H1 (cell line): ENCODE data around the gene ZNF691. TPM values are rescaled to one million over a fixed set of nuclear protein-coding genes. Genes with fewer than 3 reads are reported as not detected.

Experiments
- CTCF ChIA-PET: fragments of 300-600 bp; sonication (Branson Sonifier 250); formaldehyde crosslinking; loops from one replicate; lab custom pipeline; 2021; ENCODE audit not compliant: partially characterized antibody; lab: Charles Lee
- POLR2A ChIA-PET: fragments of 300-600 bp; sonication (Branson Sonifier 250); formaldehyde crosslinking; loops from one replicate; lab custom pipeline; 2021; ENCODE audit warnings: inconsistent platforms; ENCODE audit not compliant: partially characterized antibody; lab: Charles Lee
- DNase-seq, 2 experiments: peaks; one replicate each; pipeline versions ENCODE4 v3.0.0 to v3.0.0-alpha.2; 2010 to 2022; ENCODE audit warnings: low spot score in 2 of 2, low read depth in 1 of 2, mixed read lengths in 1 of 2
- FAIRE-seq: peaks from 2 replicates; lab custom pipeline; 2011; peaks lifted over from hg19 to GRCh38; lab: Jason Lieb, UNC
- H2AFZ ChIP-seq: 2 replicates; pipeline ENCODE4 v1.8.1; 2012; ENCODE audit warnings: low read length, inconsistent platforms
- H2AK5ac ChIP-seq: 2 replicates; pipeline ENCODE4 v1.6.1; 2013; ENCODE audit warnings: low read depth, low read length
- H2BK120ac ChIP-seq: replicated peaks from 2 replicates; pipeline ENCODE3; 2013; ENCODE audit warnings: low read depth, low read length, inconsistent platforms
- H2BK12ac ChIP-seq: 2 replicates; pipeline ENCODE4 v1.6.1; 2013; ENCODE audit warnings: low read depth, low read length
- H2BK15ac ChIP-seq: 2 replicates; pipeline ENCODE4 v1.6.1; 2013; ENCODE audit warnings: low read length
- H2BK20ac ChIP-seq: 2 replicates; pipeline ENCODE4 v1.6.1; 2013; ENCODE audit warnings: low read length
- H2BK5ac ChIP-seq: 2 replicates; pipeline ENCODE4 v1.6.1; 2013; ENCODE audit warnings: low read depth, low read length
- H3K14ac ChIP-seq: 2 replicates; pipeline ENCODE4 v1.6.1; 2013; ENCODE audit warnings: inconsistent platforms; ENCODE audit not compliant: insufficient read length
- H3K18ac ChIP-seq: 2 replicates; pipeline ENCODE4 v1.6.1; 2013; ENCODE audit warnings: low read length; ENCODE audit errors: extremely low read depth
- H3K23ac ChIP-seq: 2 replicates; pipeline ENCODE4 v1.6.1; 2013; ENCODE audit warnings: inconsistent platforms; ENCODE audit not compliant: insufficient read length
- H3K23me2 ChIP-seq: 2 replicates; pipeline ENCODE4 v1.6.1; 2013; ENCODE audit warnings: low read depth, low read length
- H3K27ac ChIP-seq: 2 replicates; pipeline ENCODE4 v1.6.1; 2011; ENCODE audit warnings: low read depth, low read length, inconsistent platforms
- H3K27me3 ChIP-seq, 4 experiments: replicated peaks in 1 of 4; 1 replicate in 1 of 4; 2 replicates in 3 of 4; pipeline versions ENCODE4 v1.6.1 to v1.8.1; 2011 to 2013; ENCODE audit warnings: low read length in 3 of 4, mild to moderate bottlenecking in 3 of 4, inconsistent platforms in 2 of 4, mixed read lengths in 2 of 4, moderate library complexity in 1 of 4; ENCODE audit not compliant: control insufficient read depth in 3 of 4, insufficient read depth in 3 of 4; ENCODE audit errors: extremely low read depth in 1 of 4
- H3K36me3 ChIP-seq, 4 experiments: 2 replicates each; pipeline versions ENCODE4 v1.6.1 to v1.8.1; 2011 to 2013; ENCODE audit warnings: mild to moderate bottlenecking in 4 of 4, low read length in 3 of 4, moderate library complexity in 2 of 4, control low read depth in 1 of 4, inconsistent platforms in 1 of 4; ENCODE audit not compliant: insufficient read depth in 4 of 4, control insufficient read depth in 2 of 4
- H3K4ac ChIP-seq: replicated peaks from 2 replicates; pipeline ENCODE3; 2013; ENCODE audit warnings: low read length, low read depth, mixed read lengths, inconsistent platforms; ENCODE audit not compliant: insufficient read length
- H3K4me1 ChIP-seq, 4 experiments: replicated peaks in 1 of 4; 1 replicate in 1 of 4; 2 replicates in 3 of 4; pipeline versions ENCODE4 v1.6.1 to v1.8.1; 2011 to 2013; ENCODE audit warnings: low read length in 3 of 4, inconsistent platforms in 2 of 4, mixed read lengths in 1 of 4; ENCODE audit not compliant: insufficient read depth in 4 of 4, control insufficient read depth in 3 of 4
- H3K4me2 ChIP-seq, 2 experiments: 2 replicates each; pipeline versions ENCODE4 v1.6.1 to v1.8.1; 2011 to 2013; ENCODE audit warnings: low read depth in 2 of 2, low read length in 2 of 2, control low read depth in 1 of 2, inconsistent platforms in 1 of 2, mild to moderate bottlenecking in 1 of 2; ENCODE audit not compliant: insufficient read depth in 1 of 2
- H3K4me3 ChIP-seq, 4 experiments: fragments of 200-600, 300-600 bp in 1 of 4; sonication (generic), shearing (Covaris generic), sonication (Bioruptor Twin) in 1 of 4; 2 replicates each; pipeline versions ENCODE4 v1.5.1 to v1.8.1; 2011 to 2016; ENCODE audit warnings: low read length in 4 of 4, low read depth in 3 of 4, control low read depth in 2 of 4, inconsistent platforms in 2 of 4, mild to moderate bottlenecking in 2 of 4, mixed read lengths in 1 of 4, moderate library complexity in 1 of 4; ENCODE audit not compliant: insufficient read depth in 2 of 4; ENCODE audit errors: extremely low read depth in 1 of 4
- H3K56ac ChIP-seq: replicated peaks from 2 replicates; pipeline ENCODE3; 2013; ENCODE audit warnings: low read depth, mild to moderate bottlenecking, mixed read lengths, low read length, inconsistent platforms; ENCODE audit not compliant: insufficient read length
- H3K79me1 ChIP-seq: 2 replicates; pipeline ENCODE4 v1.6.1; 2013; ENCODE audit warnings: low read depth, low read length, control low read depth
- H3K79me2 ChIP-seq, 2 experiments: 2 replicates each; pipeline versions ENCODE4 v1.6.1 to v1.8.1; 2012 to 2013; ENCODE audit warnings: low read length in 2 of 2, mild to moderate bottlenecking in 2 of 2, inconsistent platforms in 1 of 2; ENCODE audit not compliant: insufficient read depth in 2 of 2, control insufficient read depth in 1 of 2
- H3K9ac ChIP-seq, 4 experiments: replicated peaks in 1 of 4; 1 replicate in 1 of 4; 2 replicates in 3 of 4; pipeline versions ENCODE4 v1.6.1 to v1.8.1; 2011 to 2013; ENCODE audit warnings: low read depth in 3 of 4, low read length in 3 of 4, control low read depth in 2 of 4, mild to moderate bottlenecking in 2 of 4, moderate library complexity in 2 of 4, inconsistent platforms in 1 of 4; ENCODE audit errors: extremely low read depth in 1 of 4
- H3K9me3 ChIP-seq, 2 experiments: 2 replicates each; pipeline versions ENCODE4 v1.6.1 to v1.8.1; 2012 to 2013; ENCODE audit warnings: mild to moderate bottlenecking in 2 of 2, moderate library complexity in 2 of 2, control low read depth in 1 of 2, inconsistent platforms in 1 of 2, low read depth in 1 of 2, low read length in 1 of 2, mixed read lengths in 1 of 2; ENCODE audit not compliant: insufficient read depth in 2 of 2
- H4K20me1 ChIP-seq, 2 experiments: replicated peaks in 1 of 2; 2 replicates each; pipeline versions ENCODE3 to v1.8.1; 2011 to 2013; ENCODE audit warnings: inconsistent platforms in 2 of 2, low read length in 2 of 2, mild to moderate bottlenecking in 1 of 2; ENCODE audit not compliant: insufficient read depth in 2 of 2, control insufficient read depth in 1 of 2
- H4K5ac ChIP-seq: 2 replicates; pipeline ENCODE4 v1.6.1; 2013; ENCODE audit warnings: low read length, low read depth, mixed read lengths, inconsistent platforms; ENCODE audit not compliant: insufficient read length
- H4K8ac ChIP-seq: 2 replicates; pipeline ENCODE4 v1.8.0; 2013; ENCODE audit warnings: mild to moderate bottlenecking, moderate library complexity, low read length, inconsistent platforms; ENCODE audit not compliant: insufficient read depth; ENCODE audit errors: extremely low read depth
- H4K91ac ChIP-seq: replicated peaks from 2 replicates; pipeline ENCODE3; 2013; ENCODE audit warnings: low read length, mixed read lengths, inconsistent platforms; ENCODE audit not compliant: insufficient read length
- ASH2L ChIP-seq: fragments of 200-600, 300-600 bp; sonication (generic); IDR thresholded peaks from one replicate; pipeline ENCODE4 v1.7.1; 2017; ENCODE audit warnings: low read length
- CEBPB ChIP-seq: IDR thresholded peaks from 2 replicates; pipeline ENCODE4 v1.6.1; 2012; ENCODE audit warnings: low read depth, low read length
- EGR1 ChIP-seq: IDR thresholded peaks from 2 replicates; pipeline ENCODE4 v1.6.1; 2011; ENCODE audit warnings: low read depth, low read length, borderline replicate concordance
- GABPA ChIP-seq: IDR thresholded peaks from 2 replicates; pipeline ENCODE4 v1.6.1; 2011; ENCODE audit warnings: mild to moderate bottlenecking, low read length, moderate library complexity, borderline replicate concordance; ENCODE audit not compliant: insufficient read depth
- HDAC2 ChIP-seq, 2 experiments: fragments of 300-600 bp in 1 of 2; sonication (generic) in 1 of 2; IDR thresholded peaks; 2 replicates each; pipeline ENCODE4 v1.6.1; 2011 to 2012; ENCODE audit warnings: low read depth in 2 of 2, low read length in 2 of 2, mild to moderate bottlenecking in 2 of 2, moderate library complexity in 2 of 2, borderline replicate concordance in 1 of 2, inconsistent platforms in 1 of 2
- KDM5A ChIP-seq: fragments of 200-600 bp; IDR thresholded peaks from 2 replicates; pipeline ENCODE4 v1.7.1; 2012; ENCODE audit warnings: mild to moderate bottlenecking, low read length, inconsistent platforms, mixed read lengths
- POLR2AphosphoS5 ChIP-seq: IDR thresholded peaks from 2 replicates; pipeline ENCODE4 v1.6.1; 2011; ENCODE audit warnings: low read depth, low read length
- SUZ12 ChIP-seq: fragments of 200-600 bp; sonication (generic); IDR thresholded peaks from 2 replicates; pipeline ENCODE4 v1.6.1; 2012; ENCODE audit warnings: mild to moderate bottlenecking, inconsistent platforms, low read length, moderate library complexity, mixed read lengths
- TAF7 ChIP-seq: optimal IDR thresholded peaks from 2 replicates; pipeline ENCODE3; 2011; ENCODE audit warnings: low read depth, mild to moderate bottlenecking, inconsistent platforms, low read length, moderate library complexity, borderline replicate concordance
- WGBS, 2 experiments: shearing (Covaris generic) in 1 of 2; methylation state at CpG; one replicate each; pipeline versions ENCODE4 v1.1.6 to v1.1.7; 2013 to 2015; ENCODE audit warnings: low lambda C conversion rate in 2 of 2, mixed read lengths in 2 of 2, inconsistent platforms in 1 of 2, low coverage in 1 of 2, missing lambda C conversion rate in 1 of 2; ENCODE audit not compliant: insufficient replicate concordance in 2 of 2, insufficient coverage in 1 of 2, insufficient read length in 1 of 2; ENCODE audit errors: extremely low coverage in 1 of 2, missing lambda C conversion rate in 1 of 2; 5-methylcytosine and 5-hydroxymethylcytosine counted together
- polyA plus RNA-seq, 7 experiments: library from polyadenylated mRNA; depleted of rRNA in 3 of 7; stranded (reverse) in 5 of 7; unstranded in 2 of 7; fragments of >200 nt in 5 of 7; fragments of 200-250 nt in 2 of 7; gene quantifications; 1 replicate in 5 of 7; 2 replicates in 1 of 7; 4 replicates in 1 of 7; pipeline versions ENCODE4 v1.2.1 to v1.2.3, GENCODE V29; 2011 to 2013; ENCODE audit warnings: missing spikeins in 2 of 7, mixed read lengths in 2 of 7
- total RNA-seq: library from RNA; stranded (reverse); fragmentation: NEBNext Ultra II Directional; extraction: Animal tissue kit (Norgen Biotek cat#: 25700); gene quantifications from 2 replicates; pipeline ENCODE4 v1.2.1, GENCODE V29; 2021

The ZNF691 gene
- total and polyA plus RNA-seq, 2 of the 8 experiments (the other 6 are each of a cell fraction or from before 2014, with no cell fraction given) = 19.5 TPM

DNA sequence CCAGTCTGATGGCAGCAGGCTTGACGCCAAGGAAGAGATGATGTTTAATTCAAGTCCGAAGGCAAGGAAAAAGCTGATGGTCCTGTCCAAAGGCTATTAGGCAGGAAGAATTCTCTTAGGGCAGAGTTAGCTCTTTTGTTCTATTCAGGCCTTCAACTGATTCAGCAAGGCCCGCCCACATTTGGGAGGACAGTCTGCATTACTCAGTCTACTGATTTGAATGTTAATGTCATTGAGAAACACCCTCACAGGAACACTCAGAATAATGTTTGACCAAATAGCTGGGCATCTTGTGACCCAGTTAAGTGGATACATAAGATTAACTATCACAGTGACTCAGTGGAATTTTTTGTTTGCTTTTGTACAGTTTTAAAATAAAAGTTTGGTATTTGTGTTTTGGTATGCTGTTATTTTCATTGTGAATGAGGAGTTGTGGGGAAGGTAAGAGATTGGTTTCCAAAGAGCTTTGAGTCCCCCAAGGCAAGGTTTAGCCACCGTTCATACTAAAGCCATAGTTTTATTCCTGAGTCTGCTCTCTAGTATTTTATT, 1.7 kb upstream of the ZNF691 start:
- Histone ChIP-seq H3K9me3 (no peaks in the 10 kb centered on the region), H3K4me1 (peaks cover 2 to 9% (median 5%) of the 10 kb centered on the region in 4 experiments; a peak in 6 of 7 replicates), H2BK15ac (no peak overlapping the region), H3K9ac (no peak overlapping the region), H3K4me2 (no peak overlapping the region), H4K8ac (no peak overlapping the region), H3K56ac (no peak overlapping the region), H3K14ac (no peak overlapping the region), H2BK120ac (no peak overlapping the region)
- TF ChIP-seq HDAC2 (IDR thresholded peaks at IDR 0.05; ENCODE audit: borderline replicate concordance in 1 of 2, low read depth in 2 of 2, low read length in 2 of 2) (no peak), KDM5A (no peak), SUZ12 (no peak), POLR2AphosphoS5 (no peak), EGR1 (no peak), CEBPB (no peak), TAF7 (no peak), ASH2L (no peak), GABPA (no peak)
- TF ChIP-seq, all 59 proteins: peak for 0
- 78% methylated on average over 4 of the region's 4 CpGs; no CpG with 5 or more reads in 1 of the 2 experiments for WGBS, 2 experiments
- Histone ChIP-seq H2AFZ (no peak overlapping the region), H3K27me3 (no peaks in the 10 kb centered on the region), H3K27ac (no peak overlapping the region), H2BK5ac (no peak overlapping the region), H2BK12ac (no peak overlapping the region), H2BK20ac (no peak overlapping the region), H4K5ac (no peak overlapping the region), H3K18ac (no peak overlapping the region), H3K4ac (no peak overlapping the region), H4K91ac (no peak overlapping the region), H2AK5ac (no peak overlapping the region), H3K23ac (no peak overlapping the region), H3K4me3 (no peak overlapping the region), H4K20me1 (no peaks in the 10 kb centered on the region), H3K79me2 (peaks cover 8 to 21% of the 10 kb centered on the region in 2 experiments; a peak in 3 of 4 replicates), H3K79me1 (peaks cover 6% of the 10 kb centered on the region), H3K23me2 (peaks cover 11% of the 10 kb centered on the region), H3K36me3 (peaks cover 0 to 7% (median 3%) of the 10 kb centered on the region in 4 experiments; a peak in 3 of 8 replicates)
- DNase-seq (no peak), FAIRE-seq (no peak)
- POLR2A ChIA-PET = interaction anchor here (0.7 to 3.1 kb wide), 4 partner anchors 9 to 28 kb away, joined by 3 to 9 read pairs (median 4); partner anchors contain the start of genes ERMAP and SVBP
- CTCF ChIA-PET = interaction anchor here (1.0 to 5.0 kb wide), 7 partner anchors 10 to 229 kb away, joined by 3 to 30 read pairs (median 5); no protein-coding TSS in a partner anchor
